ENCODE results near the gene TRAFD1.
A peak's percentile ranks its signal among the peaks of the same experiment; 100 is the strongest.

TRAFD1 gene

GRCh38 chr12:112112409-112113133, 12.8 kb upstream of the TRAFD1 start:
- no peak for DNase-seq
- in situ Hi-C loops (cut with MboI; ENCODE audit: low pct_unique_long_range_greater_than_20kb, low sequenced_read_pairs): no loop called here

- in situ Hi-C loops (cut with MboI; ENCODE audit: low pct_unique_long_range_greater_than_20kb, low sequenced_read_pairs): no loop called here
- no peak for DNase-seq
Observed at GRCh38 chr12:112115259-112116045, 9.9 kb upstream of the TRAFD1 start.

GRCh38 chr12:112116232-112117060, 8.9 kb upstream of the TRAFD1 start:
- peak; percentile 93 for DNase-seq
- in situ Hi-C loops (cut with MboI; ENCODE audit: low pct_unique_long_range_greater_than_20kb, low sequenced_read_pairs): no loop called here

DNA sequence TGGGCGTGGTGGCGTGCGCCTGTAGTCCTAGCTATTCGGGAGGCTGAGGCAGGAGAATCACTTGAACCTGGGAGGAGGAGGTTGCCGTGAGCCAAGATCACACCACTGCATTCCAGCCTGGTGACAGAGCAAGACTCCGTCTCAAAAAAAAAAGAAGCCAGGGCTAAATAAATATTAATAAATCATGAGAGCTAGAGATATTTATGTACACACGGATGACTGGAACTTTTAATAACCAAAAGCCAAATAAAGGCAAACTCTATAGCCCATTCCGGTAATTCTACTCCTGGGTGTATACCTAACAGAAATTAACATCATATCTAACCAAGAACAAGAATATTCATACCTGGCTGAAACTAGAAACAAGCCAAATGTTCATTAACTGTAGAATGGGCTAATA, 7.7 kb upstream of the TRAFD1 start:
- DNase-seq: no peak

DNA sequence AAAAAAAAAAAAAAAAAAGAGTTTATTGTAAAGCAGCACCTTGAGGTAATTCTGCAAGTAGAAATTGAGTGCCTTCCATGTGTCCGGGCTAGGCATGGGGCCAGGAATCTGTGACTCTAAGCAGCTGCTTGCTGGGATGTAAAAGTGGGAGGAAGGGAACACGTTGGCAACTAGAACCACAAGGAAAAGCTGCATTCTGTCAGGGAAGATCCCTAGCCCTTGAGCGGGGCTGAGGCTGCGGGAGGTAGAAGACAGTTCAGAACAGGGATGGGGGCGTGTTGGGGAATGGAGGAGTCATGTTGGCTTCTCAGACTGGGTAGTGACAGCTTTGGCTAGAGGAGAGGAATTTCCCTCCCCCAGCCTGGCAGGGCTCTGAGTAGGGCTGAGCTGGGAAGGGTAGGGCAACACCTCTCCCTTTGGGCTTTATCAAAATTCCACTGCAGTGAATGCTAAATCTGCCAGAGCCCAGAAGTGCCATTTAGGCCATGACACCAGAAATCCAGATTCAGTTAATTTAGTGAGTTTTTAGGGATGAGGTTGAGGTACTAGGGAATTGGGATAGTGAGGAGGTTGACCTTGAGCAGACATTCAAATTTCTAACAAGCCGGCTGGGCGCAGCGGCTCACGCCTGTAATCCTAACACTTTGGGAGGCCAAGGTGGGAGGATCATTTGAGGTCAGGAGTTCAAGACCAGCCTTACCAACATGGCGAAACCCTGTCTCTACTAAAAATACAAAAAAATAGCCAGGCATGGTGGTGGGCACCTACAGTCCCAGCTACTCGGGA, 3.4 kb upstream of the TRAFD1 start:
- in situ Hi-C loops (cut with MboI; ENCODE audit: low pct_unique_long_range_greater_than_20kb, low sequenced_read_pairs): no loop called here
- no peak for DNase-seq

More for the DNA sequence above, 7.7 kb upstream of the TRAFD1 start:
- in situ Hi-C loops (cut with MboI; ENCODE audit: low pct_unique_long_range_greater_than_20kb, low sequenced_read_pairs): no loop called here

DNA sequence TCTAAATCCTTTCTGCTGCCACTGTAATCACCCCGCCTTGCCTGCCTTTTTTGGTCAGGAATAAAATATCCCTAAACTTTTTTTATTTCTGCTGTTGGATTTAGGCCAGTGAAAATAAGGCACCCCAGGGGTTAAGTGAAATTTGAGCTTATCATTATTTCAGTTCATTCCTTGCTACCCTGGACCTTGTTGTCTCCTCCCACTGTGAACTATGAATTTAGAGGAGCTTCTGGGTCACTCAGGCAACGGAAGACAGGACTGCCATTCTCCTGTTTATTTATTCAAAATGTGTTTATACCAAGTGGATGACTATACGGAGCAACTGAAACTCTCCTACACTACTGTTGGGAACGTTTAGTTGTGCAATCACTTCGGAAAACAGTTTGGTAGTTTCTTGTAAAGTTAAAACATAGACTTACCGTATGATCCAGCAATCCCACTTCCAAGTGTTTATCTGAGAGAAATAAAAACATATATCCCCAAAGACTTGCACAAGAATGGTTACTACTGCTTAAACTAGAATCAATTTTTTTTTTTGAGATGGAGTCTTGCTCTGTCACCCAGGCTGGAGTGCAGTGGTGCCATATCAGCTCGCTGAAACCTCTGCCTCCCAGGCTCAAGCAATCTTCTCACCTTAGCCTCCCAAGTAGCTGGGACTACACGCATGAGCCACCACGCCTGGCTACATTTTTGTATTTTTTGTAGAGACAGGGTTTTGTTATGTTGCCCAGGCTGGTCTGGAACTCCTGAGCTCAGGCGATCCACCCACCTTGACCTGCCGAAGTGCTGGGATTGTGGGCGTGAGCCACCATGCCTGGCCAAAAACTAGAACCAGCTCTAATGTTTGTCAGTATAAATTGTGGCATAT, 2.3 kb upstream of the TRAFD1 start:
- DNase-seq: no peak
- in situ Hi-C loops (cut with MboI; ENCODE audit: low pct_unique_long_range_greater_than_20kb, low sequenced_read_pairs): no loop called here

DNA sequence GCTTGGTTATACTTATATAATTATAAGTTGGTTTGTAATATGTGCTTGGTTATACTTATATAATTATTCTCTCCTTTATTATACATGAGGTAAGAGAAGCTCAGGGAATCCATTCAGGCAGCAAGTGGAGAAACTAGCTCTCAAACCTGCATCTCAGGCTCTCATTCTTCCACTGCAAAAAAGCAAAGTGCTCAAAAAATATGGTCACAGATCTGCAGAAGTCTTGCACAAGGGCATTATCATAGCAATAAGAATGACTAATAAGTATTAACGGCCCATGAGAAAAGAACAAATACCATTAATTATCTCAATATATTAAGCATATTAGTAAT, 476 bp upstream of the TRAFD1 start:
- no peak for DNase-seq
- in situ Hi-C loops (cut with MboI; ENCODE audit: low pct_unique_long_range_greater_than_20kb, low sequenced_read_pairs): no loop called here

GRCh38 chr12:112126000-112126438, 659 bp downstream of the TRAFD1 start:
- in situ Hi-C loops (cut with MboI; ENCODE audit: low pct_unique_long_range_greater_than_20kb, low sequenced_read_pairs): no loop called here
- DNase-seq: peak; percentile 16

DNA sequence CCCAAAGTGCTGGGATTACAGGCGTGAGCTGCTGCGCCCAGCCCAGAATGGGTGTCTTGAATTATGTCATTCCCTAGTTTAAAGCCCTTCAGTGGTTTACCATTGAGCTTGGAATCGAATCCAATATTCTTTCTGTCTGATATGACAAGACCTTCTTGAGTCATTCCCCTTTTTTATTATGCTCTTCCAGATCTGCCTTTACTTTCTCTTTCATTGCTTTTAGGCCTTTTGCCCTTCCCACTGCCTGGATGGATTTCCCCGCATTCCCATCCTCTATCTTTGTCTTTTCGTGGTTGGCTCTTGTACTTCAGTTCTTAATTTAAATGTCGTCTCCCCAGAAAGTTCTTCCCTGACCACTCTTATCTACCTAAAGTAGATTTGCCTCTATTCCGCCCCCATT, 1.6 kb downstream of the TRAFD1 start:
- DNase-seq: no peak
- in situ Hi-C loops (cut with MboI; ENCODE audit: low pct_unique_long_range_greater_than_20kb, low sequenced_read_pairs): no loop called here

- peak; percentile 80 for DNase-seq
- in situ Hi-C loops (cut with MboI; ENCODE audit: low pct_unique_long_range_greater_than_20kb, low sequenced_read_pairs): no loop called here
Observed at GRCh38 chr12:112130441-112130998, 5.2 kb downstream of the TRAFD1 start.

DNA sequence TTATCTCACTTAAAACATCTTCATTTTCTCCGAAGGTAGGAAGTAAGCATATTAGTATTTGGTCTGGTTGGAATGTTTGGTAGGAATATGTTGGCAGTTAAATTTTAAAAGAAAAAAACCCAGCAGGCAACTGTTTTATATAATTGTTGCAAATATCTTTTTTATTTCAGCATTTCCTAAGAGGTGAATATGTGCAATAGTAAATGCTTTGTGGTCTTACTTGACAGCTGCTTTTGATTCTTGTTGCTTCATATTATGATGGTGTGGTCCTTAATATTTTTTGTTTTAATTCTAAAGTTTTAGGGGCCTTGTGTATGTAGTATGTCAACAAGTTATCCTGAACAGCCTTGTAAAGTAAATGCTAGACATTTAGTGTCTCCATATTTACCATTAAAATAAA, 6.3 kb downstream of the TRAFD1 start:
- no peak for DNase-seq
- in situ Hi-C loops (cut with MboI; ENCODE audit: low pct_unique_long_range_greater_than_20kb, low sequenced_read_pairs): no loop called here

DNA sequence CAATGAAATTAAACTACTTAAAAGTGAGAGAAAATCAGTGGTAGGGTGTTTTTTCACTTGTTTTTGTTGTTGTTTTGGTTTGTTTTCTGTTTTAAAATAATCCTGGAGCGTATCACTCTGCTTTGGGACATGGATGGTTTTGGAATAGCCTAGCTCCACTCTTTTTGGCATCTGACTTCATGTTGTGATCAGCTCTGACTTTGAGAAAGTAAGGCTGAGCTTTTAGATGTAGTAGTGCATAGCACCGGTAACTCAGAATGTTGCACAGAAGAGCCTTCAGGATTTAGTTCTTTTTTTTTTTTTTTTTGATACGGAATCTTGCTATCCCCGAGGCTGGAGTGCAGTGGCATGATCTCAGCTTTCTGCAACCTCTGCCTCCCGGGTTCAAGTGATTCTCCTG, 8.1 kb downstream of the TRAFD1 start:
- no peak for DNase-seq
- in situ Hi-C loops (cut with MboI; ENCODE audit: low pct_unique_long_range_greater_than_20kb, low sequenced_read_pairs): no loop called here

DNA sequence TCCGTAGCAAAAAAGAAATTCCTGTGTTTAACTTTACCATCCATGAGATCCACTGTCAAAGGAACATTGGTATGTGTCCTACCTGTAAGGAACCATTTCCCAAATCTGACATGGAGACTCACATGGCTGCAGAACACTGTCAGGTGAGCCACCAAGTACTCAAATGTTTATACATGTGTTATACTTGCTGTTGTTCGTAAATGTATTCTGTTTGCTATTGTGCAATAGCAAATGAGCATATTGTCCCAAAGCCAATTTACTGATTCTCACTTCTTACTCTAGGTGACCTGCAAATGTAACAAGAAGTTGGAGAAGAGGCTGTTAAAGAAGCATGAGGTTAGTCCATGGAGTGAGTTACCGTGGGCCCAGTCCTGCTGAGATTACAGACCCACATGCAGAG, 9.4 kb downstream of the TRAFD1 start:
- in situ Hi-C loops (cut with MboI; ENCODE audit: low pct_unique_long_range_greater_than_20kb, low sequenced_read_pairs): no loop called here
- no peak for DNase-seq

GRCh38 chr12:112140728-112141127, 15.4 kb downstream of the TRAFD1 start:
- no peak for DNase-seq
- in situ Hi-C loops (cut with MboI; ENCODE audit: low pct_unique_long_range_greater_than_20kb, low sequenced_read_pairs): no loop called here

DNA sequence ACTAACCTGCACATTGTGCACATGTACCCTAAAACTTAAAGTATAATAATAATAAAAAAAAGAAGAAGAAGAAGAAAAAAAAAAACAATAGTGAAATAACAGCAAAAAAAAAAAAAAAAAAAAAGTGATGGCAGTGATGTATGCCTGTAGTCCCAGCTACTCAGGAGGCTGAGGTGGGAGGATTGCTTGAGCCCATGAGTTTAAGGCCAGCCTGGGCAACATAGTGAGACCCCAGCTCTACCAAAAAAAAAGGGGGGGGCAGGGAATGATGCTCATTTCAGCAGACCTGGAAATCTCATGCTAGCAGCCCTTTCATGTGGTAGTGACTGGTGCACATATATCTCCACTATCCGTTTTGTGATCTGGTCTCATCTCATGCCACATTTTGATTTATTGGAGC, 20.8 kb downstream of the TRAFD1 start:
- in situ Hi-C loops (cut with MboI; ENCODE audit: low pct_unique_long_range_greater_than_20kb, low sequenced_read_pairs): no loop called here
- DNase-seq: no peak

- in situ Hi-C loops (cut with MboI; ENCODE audit: low pct_unique_long_range_greater_than_20kb, low sequenced_read_pairs): no loop called here
- no peak for DNase-seq
Observed at GRCh38 chr12:112148031-112148513, 22.7 kb downstream of the TRAFD1 start.

DNA sequence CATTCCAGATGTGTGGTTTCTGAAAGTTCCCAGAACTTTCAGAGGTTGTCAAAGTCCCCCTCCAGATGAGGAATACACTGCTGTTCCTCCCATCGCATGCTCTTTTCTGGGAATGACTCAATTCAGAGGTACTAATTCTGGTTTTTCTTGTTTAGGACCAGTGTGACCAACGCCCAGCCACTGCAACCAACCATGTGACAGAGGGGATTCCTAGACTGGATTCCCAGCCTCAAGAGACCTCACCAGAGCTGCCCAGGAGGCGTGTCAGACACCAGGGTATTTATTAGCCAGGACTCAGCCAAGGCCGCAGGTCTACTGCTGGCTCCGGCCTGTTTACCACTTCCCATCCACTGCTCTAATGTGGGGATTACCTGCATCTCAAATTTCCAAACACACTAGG, 24.2 kb downstream of the TRAFD1 start:
- in situ Hi-C loops (cut with MboI; ENCODE audit: low pct_unique_long_range_greater_than_20kb, low sequenced_read_pairs): no loop called here
- DNase-seq: no peak

Measured in KBM-7 (cell line).